Measurements from ENCODE around the gene ANKUB1.

The ANKUB1 gene

GRCh38 chr3:149808209-149808829 is 16.0 kb upstream of the ANKUB1 start:
- peak; percentile 78 for DNase-seq

- no peak for DNase-seq
These were observed 13.9 kb upstream of the ANKUB1 start for GRCh38 chr3:149806171-149806778.

- no peak for DNase-seq
These were observed 9.3 kb upstream of the ANKUB1 start for GRCh38 chr3:149801639-149802038.

- DNase-seq, result no peak
These were observed 8.8 kb upstream of the ANKUB1 start for GRCh38 chr3:149801195-149801594.

- no peak for DNase-seq
These were observed 8.3 kb upstream of the ANKUB1 start for GRCh38 chr3:149800693-149801092.

GRCh38 chr3:149796026-149796425 is 3.7 kb upstream of the ANKUB1 start:
- no peak for DNase-seq

GRCh38 chr3:149790698-149791097 is 1.7 kb downstream of the ANKUB1 start:
- no peak for DNase-seq

GRCh38 chr3:149790268-149790667 is 2.1 kb downstream of the ANKUB1 start:
- no peak for DNase-seq

GRCh38 chr3:149784064-149784704 is 8.2 kb downstream of the ANKUB1 start:
- no peak for DNase-seq

GRCh38 chr3:149783576-149783975 is 8.8 kb downstream of the ANKUB1 start:
- no peak for DNase-seq

- DNase-seq, result no peak
These were observed 10.6 kb downstream of the ANKUB1 start for GRCh38 chr3:149781741-149782140.

GRCh38 chr3:149781211-149781610 is 11.1 kb downstream of the ANKUB1 start:
- DNase-seq, result no peak

- DNase-seq, result no peak
These were observed 14.7 kb downstream of the ANKUB1 start for GRCh38 chr3:149777414-149778214.

GRCh38 chr3:149776170-149776569 is 16.2 kb downstream of the ANKUB1 start:
- DNase-seq, result no peak

GRCh38 chr3:149772861-149773260 is 19.5 kb downstream of the ANKUB1 start:
- DNase-seq, result no peak

GRCh38 chr3:149771652-149772271 is 20.6 kb downstream of the ANKUB1 start:
- peak; percentile 15 for DNase-seq

GRCh38 chr3:149770246-149770645 is 22.1 kb downstream of the ANKUB1 start:
- DNase-seq, result no peak

GRCh38 chr3:149768704-149769103 is 23.6 kb downstream of the ANKUB1 start:
- DNase-seq, result no peak

GRCh38 chr3:149767720-149768119 is 24.6 kb downstream of the ANKUB1 start:
- DNase-seq, result no peak

- DNase-seq, result no peak
These were observed 26.5 kb downstream of the ANKUB1 start for GRCh38 chr3:149765762-149766334.

- DNase-seq, result no peak
These were observed 28.1 kb downstream of the ANKUB1 start for GRCh38 chr3:149764302-149764701.

- no peak for DNase-seq
These were observed 28.7 kb downstream of the ANKUB1 start for GRCh38 chr3:149763565-149764195.
